Measurements from ENCODE around the gene IL32. TPM values are rescaled to one million over a fixed set of nuclear protein-coding genes. Genes with fewer than 3 reads are reported as not detected.

IL32 gene
- total and polyA plus RNA-seq, 2 of the 4 experiments (the other 2 are of a cell fraction), result 25.6 to 95.7 TPM

DNA sequence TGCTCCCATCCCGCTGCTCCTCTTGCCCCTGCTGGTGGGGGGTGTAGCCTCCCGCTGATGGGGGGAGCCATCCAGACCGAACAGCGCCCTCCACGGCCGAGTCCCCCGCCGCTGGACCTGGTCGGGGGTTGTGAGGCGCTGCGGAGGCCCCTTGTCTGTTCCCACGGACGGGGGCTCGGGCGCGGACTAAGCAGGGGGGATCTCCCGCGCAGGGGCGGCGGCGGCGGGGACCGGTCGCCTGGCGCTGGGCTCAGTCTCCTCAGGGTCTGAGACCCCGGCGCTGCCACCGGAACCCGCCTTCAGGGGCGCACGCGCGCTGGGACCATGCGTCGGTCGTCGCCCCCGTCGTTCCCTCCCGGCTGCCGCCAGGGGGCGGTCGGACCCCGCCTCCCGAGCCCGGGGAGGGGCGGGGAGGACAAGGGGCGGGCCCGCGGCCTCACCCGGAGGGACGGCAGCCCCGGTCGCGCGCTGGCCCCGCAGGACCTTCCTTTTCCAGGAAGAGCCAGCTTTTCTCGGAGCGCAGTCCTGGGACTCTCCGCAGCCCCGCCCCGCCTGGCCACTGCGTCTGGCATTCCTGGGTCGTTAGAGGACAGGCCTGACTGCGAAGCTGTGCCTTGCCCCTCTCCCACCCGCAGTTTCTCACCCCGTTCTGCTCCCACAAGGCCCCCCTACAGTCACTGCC lies 6.3 kb upstream of the IL32 start (continued):
- TF ChIP-seq RAD21 (IDR thresholded peaks at IDR 0.05; ENCODE audit: low read length), result peak; percentile 86
- peak; percentile 84 for TF ChIP-seq SMC3 (IDR thresholded peaks at IDR 0.05; ENCODE audit: low read depth, low read length)

DNA sequence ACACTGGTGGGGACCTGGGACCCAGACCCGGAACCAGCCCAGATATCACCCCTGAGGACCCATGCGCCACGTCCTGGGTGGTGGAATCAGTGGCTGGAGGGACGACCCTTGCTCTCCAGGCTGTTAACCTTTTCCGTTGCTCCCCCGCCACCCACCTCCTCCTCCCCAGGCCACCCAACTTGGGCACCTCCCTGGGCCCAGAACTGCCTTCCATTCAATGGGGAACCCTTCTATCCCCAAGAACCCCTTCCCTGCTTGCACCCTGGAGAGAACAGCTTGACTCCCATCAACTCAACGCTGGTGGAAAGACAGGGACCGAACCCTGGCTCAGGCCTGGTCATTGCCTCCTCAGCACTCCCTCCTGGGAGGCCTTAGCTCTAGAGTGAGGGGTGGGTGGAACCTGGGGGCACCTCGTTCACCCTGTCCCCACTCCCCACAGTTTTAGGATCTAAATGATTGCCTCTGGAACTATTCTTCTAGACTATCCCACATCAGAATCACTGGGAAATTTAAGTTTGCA lies 5.7 kb upstream of the IL32 start:
- POLR2A ChIA-PET (ENCODE audit: unreplicated experiment), result no interaction called here

More for the DNA sequence above, 5.7 kb upstream of the IL32 start:
- H3K27ac ChIP-seq (ENCODE audit: insufficient read depth, low read length), result peak overlapping the region; percentile 89
- H3K79me1 ChIP-seq (ENCODE audit: low read depth in 1 of 2, low read length in 2 of 2), result peaks cover 0 to 16% of the 10 kb centered on the region in 2 experiments; a peak in 1 of 4 replicates
- BruUV-seq (replicated peaks), result no TSS peak
- H3K18ac ChIP-seq (ENCODE audit: low read depth, low read length), result peak overlapping the region; percentile 82
- peak overlapping the region; percentile 74 for H2AK5ac ChIP-seq (ENCODE audit: low read depth, low read length)
- no peaks in the 10 kb centered on the region; the same call in 1 of the 2 replicates for H3K27me3 ChIP-seq (ENCODE audit: control insufficient read depth, insufficient read depth, low read length)
- H2AFZ ChIP-seq (replicated peaks; ENCODE audit: low read length, poor library complexity), result peak overlapping the region; percentile 100
- peak overlapping the region; percentile 88 for H3K14ac ChIP-seq (replicated peaks; ENCODE audit: low read depth, low read length)
- peak overlapping the region; percentile 71 for H3K9ac ChIP-seq (ENCODE audit: low read depth, low read length)
- H2AK9ac ChIP-seq (replicated peaks; ENCODE audit: low read depth, low read length, poor library complexity), result peak overlapping the region; percentile 21
- no peaks in the 10 kb centered on the region for H3K9me3 ChIP-seq (ENCODE audit: control insufficient read depth, insufficient read depth, low read length)
- CTCF ChIA-PET, result interaction anchor here (0.6 to 2.2 kb wide), 8 partner anchors 12 to 112 kb away, joined by 3 to 9 read pairs (median 4); no protein-coding TSS in a partner anchor
- TF ChIP-seq RAD21 (IDR thresholded peaks at IDR 0.05; ENCODE audit: low read length) (no peak), RCOR1 (IDR thresholded peaks at IDR 0.05; ENCODE audit: insufficient replicate concordance, low read length) (no peak), CEBPB (IDR thresholded peaks at IDR 0.05; ENCODE audit: low read depth, low read length) (no peak), POLR2A (IDR thresholded peaks at IDR 0.05; ENCODE audit: low read depth, low read length) (no peak), FOS (IDR thresholded peaks at IDR 0.05; ENCODE audit: low read depth, low read length) (no peak), SMC3 (IDR thresholded peaks at IDR 0.05; ENCODE audit: low read depth, low read length) (no peak), MAZ (IDR thresholded peaks at IDR 0.05; ENCODE audit: borderline replicate concordance, low read depth, low read length) (no peak), BHLHE40 (IDR thresholded peaks at IDR 0.05; ENCODE audit: low read depth, low read length) (no peak), MAFK (IDR thresholded peaks at IDR 0.05; ENCODE audit: low read depth, low read length) (no peak), CHD1 (IDR thresholded peaks at IDR 0.05; ENCODE audit: low read depth, low read length) (no peak), RFX5 (IDR thresholded peaks at IDR 0.05; ENCODE audit: low read depth, low read length) (no peak)
- TF ChIP-seq, protein P1, sequence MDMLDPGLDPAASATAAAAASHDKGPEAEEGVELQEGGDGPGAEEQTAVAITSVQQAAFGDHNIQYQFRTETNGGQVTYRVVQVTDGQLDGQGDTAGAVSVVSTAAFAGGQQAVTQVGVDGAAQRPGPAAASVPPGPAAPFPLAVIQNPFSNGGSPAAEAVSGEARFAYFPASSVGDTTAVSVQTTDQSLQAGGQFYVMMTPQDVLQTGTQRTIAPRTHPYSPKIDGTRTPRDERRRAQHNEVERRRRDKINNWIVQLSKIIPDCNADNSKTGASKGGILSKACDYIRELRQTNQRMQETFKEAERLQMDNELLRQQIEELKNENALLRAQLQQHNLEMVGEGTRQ (IDR thresholded peaks at IDR 0.05; ENCODE audit: low read depth, low read length), result no peak
- TF ChIP-seq, protein P2, sequence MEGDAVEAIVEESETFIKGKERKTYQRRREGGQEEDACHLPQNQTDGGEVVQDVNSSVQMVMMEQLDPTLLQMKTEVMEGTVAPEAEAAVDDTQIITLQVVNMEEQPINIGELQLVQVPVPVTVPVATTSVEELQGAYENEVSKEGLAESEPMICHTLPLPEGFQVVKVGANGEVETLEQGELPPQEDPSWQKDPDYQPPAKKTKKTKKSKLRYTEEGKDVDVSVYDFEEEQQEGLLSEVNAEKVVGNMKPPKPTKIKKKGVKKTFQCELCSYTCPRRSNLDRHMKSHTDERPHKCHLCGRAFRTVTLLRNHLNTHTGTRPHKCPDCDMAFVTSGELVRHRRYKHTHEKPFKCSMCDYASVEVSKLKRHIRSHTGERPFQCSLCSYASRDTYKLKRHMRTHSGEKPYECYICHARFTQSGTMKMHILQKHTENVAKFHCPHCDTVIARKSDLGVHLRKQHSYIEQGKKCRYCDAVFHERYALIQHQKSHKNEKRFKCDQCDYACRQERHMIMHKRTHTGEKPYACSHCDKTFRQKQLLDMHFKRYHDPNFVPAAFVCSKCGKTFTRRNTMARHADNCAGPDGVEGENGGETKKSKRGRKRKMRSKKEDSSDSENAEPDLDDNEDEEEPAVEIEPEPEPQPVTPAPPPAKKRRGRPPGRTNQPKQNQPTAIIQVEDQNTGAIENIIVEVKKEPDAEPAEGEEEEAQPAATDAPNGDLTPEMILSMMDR (conservative IDR thresholded peaks at IDR 0.05; ENCODE audit: low read depth, low read length), result no peak
- peak overlapping the region; percentile 62 for H4K91ac ChIP-seq (ENCODE audit: insufficient read depth, low read depth, low read length)
- H3K4me1 ChIP-seq (ENCODE audit: control insufficient read depth, insufficient read depth, low read length), result peaks cover 8% of the 10 kb centered on the region
- H3K4me2 ChIP-seq (ENCODE audit: low read depth, low read length), result peak overlapping the region; percentile 71
- H3K23ac ChIP-seq (ENCODE audit: low read depth, low read length), result peak overlapping the region; percentile 35; the same call in 1 of the 2 replicates
- no CpG with 5 or more reads among the region's 9 CpGs for WGBS, 2 experiments (ENCODE audit: extremely low coverage in 2 of 2, insufficient read length in 1 of 2)
- peak overlapping the region; percentile 48; the same call in 1 of the 2 replicates for H2BK120ac ChIP-seq (ENCODE audit: low read depth, low read length)
- H3K4me3 ChIP-seq (ENCODE audit: insufficient read depth, low read depth, low read length), result peak overlapping the region; percentile 27
- ATAC-seq (ENCODE audit: low read depth) (no peak), DNase-seq (no peak)
- intact Hi-C loops (cut with micrococcal nuclease) (loop anchor here (1.0 to 2.0 kb wide), 4 partner anchors 47 to 107 kb away; no protein-coding TSS in a partner anchor), in situ Hi-C loops (cut with MboI; ENCODE audit: low sequenced_read_pairs) (loop anchor here (5.0 kb wide), 1 partner anchor 43 kb away; no protein-coding TSS in a partner anchor), dilution Hi-C loops (cut with HindIII; ENCODE audit: low sequenced_read_pairs, unreplicated experiment) (no loop called here)
- H3K56ac ChIP-seq (ENCODE audit: extremely low read depth, insufficient read depth, low read length), result no peak overlapping the region
- peak overlapping the region; percentile 90; the same call in 1 of the 3 replicates for H2BK15ac ChIP-seq (ENCODE audit: low read depth, low read length)
- no peaks in the 10 kb centered on the region for H3K36me3 ChIP-seq (ENCODE audit: control insufficient read depth, insufficient read depth, low read length)
- H2BK20ac ChIP-seq (ENCODE audit: low read depth, low read length), result peak overlapping the region; percentile 35; the same call in 1 of the 2 replicates
- peaks cover 9% of the 10 kb centered on the region for H3K9me1 ChIP-seq (ENCODE audit: insufficient read depth, low read length)
- H4K20me1 ChIP-seq (ENCODE audit: insufficient read depth, low read length), result no peaks in the 10 kb centered on the region; the same call in 1 of the 2 replicates
- peak overlapping the region; percentile 93 for H4K5ac ChIP-seq (ENCODE audit: low read depth, low read length)
- H2BK5ac ChIP-seq (ENCODE audit: low read depth, low read length, poor library complexity, severe bottlenecking), result peak overlapping the region; percentile 84
- peak overlapping the region; percentile 93 for H3K4ac ChIP-seq (ENCODE audit: low read depth, low read length)
- H4K8ac ChIP-seq (ENCODE audit: low read depth in 2 of 2, low read length in 2 of 2), result peak overlapping the region; percentile 87 to 100

Measured in IMR-90 (cell line).